A673 (cell line): Measurements from ENCODE around the gene DFFB. TPM values are rescaled to one million over a fixed set of nuclear protein-coding genes. Genes with fewer than 3 reads are reported as not detected.

Experiments
- BruUV-seq: library from RNA; stranded (reverse); fragments of 400-500 nt; replicated peaks from 2 replicates; lab custom pipeline; 2021; lab: Mats Ljungman, UMichigan
- CTCF ChIA-PET: fragments of 300-600 bp; sonication (Branson Sonifier 250); formaldehyde crosslinking; loops from one replicate; lab custom pipeline; 2022; ENCODE audit warnings: antibody characterized with exemption; lab: Charles Lee
- POLR2A ChIA-PET: fragments of 300-600 bp; sonication (Branson Sonifier 250); formaldehyde crosslinking; loops from one replicate; lab custom pipeline; 2022; ENCODE audit warnings: antibody characterized with exemption; ENCODE audit not compliant: low non-redundant PET; lab: Charles Lee
- DNase-seq: peaks from one replicate; pipeline ENCODE4 v3.0.0-alpha.2; 2015; ENCODE audit warnings: low spot score
- H3K27ac ChIP-seq: fragments of 200-600 bp; sonication (generic); 2 replicates; pipeline ENCODE4 v1.5.1; 2016; ENCODE audit warnings: mixed run types, low read depth, mild to moderate bottlenecking, mixed read lengths, antibody characterized with exemption, low read length; ENCODE audit not compliant: poor library complexity, severe bottlenecking
- H3K27me3 ChIP-seq: fragments of 200-600 bp; sonication (generic); replicated peaks from 2 replicates; pipeline ENCODE4 v1.6.1; 2017; ENCODE audit warnings: mixed run types, low read depth, mild to moderate bottlenecking, mixed read lengths, antibody characterized with exemption, low read length; ENCODE audit not compliant: insufficient read depth, poor library complexity
- H3K36me3 ChIP-seq: fragments of 200-600 bp; sonication (generic); 2 replicates; pipeline ENCODE4 v1.6.1; 2016; ENCODE audit warnings: mixed run types, mild to moderate bottlenecking, mixed read lengths, antibody characterized with exemption, low read length; ENCODE audit not compliant: insufficient read depth, poor library complexity, severe bottlenecking
- H3K4me1 ChIP-seq: fragments of 200-600 bp; sonication (generic); 2 replicates; pipeline ENCODE4 v1.6.1; 2017; ENCODE audit warnings: mixed run types, mild to moderate bottlenecking, mixed read lengths, antibody characterized with exemption, low read length; ENCODE audit not compliant: insufficient read depth, poor library complexity, severe bottlenecking
- H3K4me3 ChIP-seq: fragments of 200-600 bp; sonication (generic); 2 replicates; pipeline ENCODE4 v1.5.1; 2016; ENCODE audit warnings: low read depth, mixed run types, mild to moderate bottlenecking, mixed read lengths, low read length; ENCODE audit not compliant: poor library complexity, severe bottlenecking
- H3K9me3 ChIP-seq: fragments of 200-600 bp; sonication (generic); 2 replicates; pipeline ENCODE4 v1.6.1; 2016; ENCODE audit warnings: mixed run types, low read depth, mild to moderate bottlenecking, mixed read lengths, antibody characterized with exemption, low read length; ENCODE audit not compliant: poor library complexity, severe bottlenecking
- EZH2 ChIP-seq: fragments of 200-600 bp; sonication (generic); IDR thresholded peaks from 2 replicates; pipeline ENCODE4 v1.6.1; 2017; ENCODE audit warnings: borderline replicate concordance, low read depth, mild to moderate bottlenecking, mixed read lengths, antibody characterized with exemption, low read length; ENCODE audit not compliant: poor library complexity, severe bottlenecking
- intact Hi-C: fragments of 100-400 bp; cut with micrococcal nuclease; formaldehyde crosslinking; loops from one replicate; pipeline ENCODE4 v1.10.0; 2022; ENCODE audit not compliant: unreplicated experiment
- total RNA-seq: library from RNA; stranded (reverse); gene quantifications from 2 replicates; pipeline ENCODE4 v1.2.3, GENCODE V29; 2021
- TF ChIP-seq, protein P1 (sequence below): fragments of 300-800, 200-600 bp; sonication (generic); conservative IDR thresholded peaks from 2 replicates; pipeline ENCODE4 v1.5.1; 2017; ENCODE audit warnings: low read depth, mild to moderate bottlenecking, antibody characterized with exemption, low read length, moderate library complexity, mixed read lengths

The DFFB gene
- total RNA-seq, 1 experiment from 2014 or later = 8.9 TPM

GRCh38 chr1:3918966-3919611 lies 61.8 kb downstream of the DFFB start:
- H3K9me3 ChIP-seq = no peaks in the 10 kb centered on the region
- no peak overlapping the region for H3K4me3 ChIP-seq
- no peaks in the 10 kb centered on the region for H3K36me3 ChIP-seq
- ChIA-PET CTCF (no interaction called here), POLR2A (no interaction called here)
- intact Hi-C loops = no loop called here
- no peak for TF ChIP-seq EZH2
- TF ChIP-seq, protein P1, sequence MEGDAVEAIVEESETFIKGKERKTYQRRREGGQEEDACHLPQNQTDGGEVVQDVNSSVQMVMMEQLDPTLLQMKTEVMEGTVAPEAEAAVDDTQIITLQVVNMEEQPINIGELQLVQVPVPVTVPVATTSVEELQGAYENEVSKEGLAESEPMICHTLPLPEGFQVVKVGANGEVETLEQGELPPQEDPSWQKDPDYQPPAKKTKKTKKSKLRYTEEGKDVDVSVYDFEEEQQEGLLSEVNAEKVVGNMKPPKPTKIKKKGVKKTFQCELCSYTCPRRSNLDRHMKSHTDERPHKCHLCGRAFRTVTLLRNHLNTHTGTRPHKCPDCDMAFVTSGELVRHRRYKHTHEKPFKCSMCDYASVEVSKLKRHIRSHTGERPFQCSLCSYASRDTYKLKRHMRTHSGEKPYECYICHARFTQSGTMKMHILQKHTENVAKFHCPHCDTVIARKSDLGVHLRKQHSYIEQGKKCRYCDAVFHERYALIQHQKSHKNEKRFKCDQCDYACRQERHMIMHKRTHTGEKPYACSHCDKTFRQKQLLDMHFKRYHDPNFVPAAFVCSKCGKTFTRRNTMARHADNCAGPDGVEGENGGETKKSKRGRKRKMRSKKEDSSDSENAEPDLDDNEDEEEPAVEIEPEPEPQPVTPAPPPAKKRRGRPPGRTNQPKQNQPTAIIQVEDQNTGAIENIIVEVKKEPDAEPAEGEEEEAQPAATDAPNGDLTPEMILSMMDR = no peak
- H3K4me1 ChIP-seq = no peaks in the 10 kb centered on the region
- H3K27me3 ChIP-seq = peaks cover 9% of the 10 kb centered on the region
- DNase-seq = no peak
- H3K27ac ChIP-seq = no peak overlapping the region
- no TSS peak for BruUV-seq

- no peaks in the 10 kb centered on the region for H3K36me3 ChIP-seq
- no peak for TF ChIP-seq EZH2
- TF ChIP-seq, protein P1 = no peak
- H3K27me3 ChIP-seq = peaks cover 15% of the 10 kb centered on the region
- no peaks in the 10 kb centered on the region for H3K9me3 ChIP-seq
- no peak overlapping the region for H3K4me3 ChIP-seq
- no peak overlapping the region for H3K27ac ChIP-seq
- BruUV-seq = no TSS peak
- DNase-seq = no peak
- POLR2A ChIA-PET = no interaction called here
- CTCF ChIA-PET = no interaction called here
- intact Hi-C loops = no loop called here
- no peaks in the 10 kb centered on the region for H3K4me1 ChIP-seq
These were observed 62.4 kb downstream of the DFFB start for GRCh38 chr1:3919706-3920105.

DNA sequence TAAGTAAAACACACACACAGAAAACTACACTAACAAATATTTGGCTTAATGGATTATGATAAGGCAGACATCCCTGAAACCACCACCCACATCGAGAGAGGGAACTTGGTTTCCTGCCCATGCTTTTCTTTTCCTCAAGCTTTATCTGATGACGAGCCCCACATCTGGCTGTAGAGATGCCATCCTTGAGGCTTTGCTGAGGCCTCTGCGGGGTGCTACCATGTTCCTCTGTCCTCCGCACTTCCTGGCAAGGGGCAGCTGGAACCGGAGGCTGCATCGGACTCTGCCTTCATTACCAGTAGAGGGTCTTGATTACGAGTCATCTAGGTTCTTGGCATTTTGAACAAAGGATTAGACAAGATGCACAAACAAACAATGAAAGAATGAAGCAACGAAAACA lies 64.5 kb downstream of the DFFB start:
- H3K27ac ChIP-seq = no peak overlapping the region
- CTCF ChIA-PET = no interaction called here
- peaks cover 26% of the 10 kb centered on the region for H3K27me3 ChIP-seq
- peak overlapping the region; percentile 3 for H3K4me3 ChIP-seq
- POLR2A ChIA-PET = no interaction called here
- H3K9me3 ChIP-seq = no peaks in the 10 kb centered on the region
- BruUV-seq = no TSS peak
- H3K4me1 ChIP-seq = no peaks in the 10 kb centered on the region
- TF ChIP-seq EZH2 = no peak
- TF ChIP-seq, protein P1 = no peak
- H3K36me3 ChIP-seq = no peaks in the 10 kb centered on the region
- DNase-seq = no peak
- intact Hi-C loops = no loop called here
